Measurements from ENCODE around the gene MYOT.
"Not testable (repeated sequence)": the region's sequence is repeated elsewhere in the genome, so short reads cannot be mapped to it uniquely, and the experiment has no call there.

Gene MYOT

GRCh38 chr5:137856916-137857862 lies 10.5 kb upstream of the MYOT start:
- no peak for DNase-seq

GRCh38 chr5:137858223-137858916 lies 9.3 kb upstream of the MYOT start:
- DNase-seq: no peak

- no peak for DNase-seq
These were observed 8.7 kb upstream of the MYOT start for GRCh38 chr5:137858954-137859353.

- no peak for DNase-seq
These were observed 5.4 kb upstream of the MYOT start for GRCh38 chr5:137862251-137862650.

- DNase-seq: not testable (repeated sequence)
These were observed 4.0 kb upstream of the MYOT start for GRCh38 chr5:137863653-137864052.

- no peak for DNase-seq
These were observed 895 bp upstream of the MYOT start for GRCh38 chr5:137866541-137867388.

GRCh38 chr5:137870647-137871339 lies 3.1 kb downstream of the MYOT start:
- DNase-seq: no peak

- DNase-seq: no peak
These were observed 3.9 kb downstream of the MYOT start for GRCh38 chr5:137871571-137871970.

GRCh38 chr5:137872466-137872865 lies 4.8 kb downstream of the MYOT start:
- no peak for DNase-seq

- DNase-seq: no peak
These were observed 8.4 kb downstream of the MYOT start for GRCh38 chr5:137876101-137876500.

GRCh38 chr5:137880313-137880712 lies 12.7 kb downstream of the MYOT start:
- DNase-seq: no peak

GRCh38 chr5:137887831-137888230 lies 20.2 kb downstream of the MYOT start:
- no peak for DNase-seq

GRCh38 chr5:137888466-137888862 lies 20.8 kb downstream of the MYOT start:
- no peak for DNase-seq

GRCh38 chr5:137888863-137889759 lies 21.5 kb downstream of the MYOT start, which contains the start of gene PKD2L2:
Gene PKD2L2 (plus strand): TSS chr5:137889457. CDS start chr5:137889492, 35 bp downstream.
- peak; percentile 73 for DNase-seq

- no peak for DNase-seq
These were observed 23.2 kb downstream of the MYOT start for GRCh38 chr5:137890845-137891244.

GRCh38 chr5:137891849-137892248 lies 24.2 kb downstream of the MYOT start:
- no peak for DNase-seq

- DNase-seq: no peak
These were observed 26.9 kb downstream of the MYOT start for GRCh38 chr5:137894586-137894985.

- no peak for DNase-seq
These were observed 28.9 kb downstream of the MYOT start for GRCh38 chr5:137896560-137896959.

- no peak for DNase-seq
These were observed 31.8 kb downstream of the MYOT start for GRCh38 chr5:137899493-137899892.

- DNase-seq: no peak
These were observed 33.6 kb downstream of the MYOT start for GRCh38 chr5:137901011-137901817.
